H1 (cell line): ENCODE data around the gene UNK. TPM values are rescaled to one million over a fixed set of nuclear protein-coding genes. Genes with fewer than 3 reads are reported as not detected.

Experiments
- polyA plus RNA-seq, 7 experiments: library from polyadenylated mRNA; depleted of rRNA in 3 of 7; stranded (reverse) in 5 of 7; unstranded in 2 of 7; fragments of >200 nt in 5 of 7; fragments of 200-250 nt in 2 of 7; gene quantifications; 1 replicate in 5 of 7; 2 replicates in 1 of 7; 4 replicates in 1 of 7; pipeline versions ENCODE4 v1.2.1 to v1.2.3, GENCODE V29; 2011 to 2013; ENCODE audit warnings: missing spikeins in 2 of 7, mixed read lengths in 2 of 7
- total RNA-seq: library from RNA; stranded (reverse); fragmentation: NEBNext Ultra II Directional; extraction: Animal tissue kit (Norgen Biotek cat#: 25700); gene quantifications from 2 replicates; pipeline ENCODE4 v1.2.1, GENCODE V29; 2021
- TF ChIP-seq, protein P1 (sequence below): fragments of 300-600 bp; sonication (generic); IDR thresholded peaks from 2 replicates; pipeline ENCODE4 v1.7.1; 2012; ENCODE audit warnings: low read length, moderate library complexity, mild to moderate bottlenecking, inconsistent platforms; ENCODE audit not compliant: insufficient replicate concordance

UNK gene
- total and polyA plus RNA-seq, 2 of the 8 experiments (the other 6 are each of a cell fraction or from before 2014, with no cell fraction given): 24.2 to 33.3 TPM

GRCh38 chr17:75773121-75773807 lies 11.3 kb upstream of the UNK start (continued):
- TF ChIP-seq, protein P1, sequence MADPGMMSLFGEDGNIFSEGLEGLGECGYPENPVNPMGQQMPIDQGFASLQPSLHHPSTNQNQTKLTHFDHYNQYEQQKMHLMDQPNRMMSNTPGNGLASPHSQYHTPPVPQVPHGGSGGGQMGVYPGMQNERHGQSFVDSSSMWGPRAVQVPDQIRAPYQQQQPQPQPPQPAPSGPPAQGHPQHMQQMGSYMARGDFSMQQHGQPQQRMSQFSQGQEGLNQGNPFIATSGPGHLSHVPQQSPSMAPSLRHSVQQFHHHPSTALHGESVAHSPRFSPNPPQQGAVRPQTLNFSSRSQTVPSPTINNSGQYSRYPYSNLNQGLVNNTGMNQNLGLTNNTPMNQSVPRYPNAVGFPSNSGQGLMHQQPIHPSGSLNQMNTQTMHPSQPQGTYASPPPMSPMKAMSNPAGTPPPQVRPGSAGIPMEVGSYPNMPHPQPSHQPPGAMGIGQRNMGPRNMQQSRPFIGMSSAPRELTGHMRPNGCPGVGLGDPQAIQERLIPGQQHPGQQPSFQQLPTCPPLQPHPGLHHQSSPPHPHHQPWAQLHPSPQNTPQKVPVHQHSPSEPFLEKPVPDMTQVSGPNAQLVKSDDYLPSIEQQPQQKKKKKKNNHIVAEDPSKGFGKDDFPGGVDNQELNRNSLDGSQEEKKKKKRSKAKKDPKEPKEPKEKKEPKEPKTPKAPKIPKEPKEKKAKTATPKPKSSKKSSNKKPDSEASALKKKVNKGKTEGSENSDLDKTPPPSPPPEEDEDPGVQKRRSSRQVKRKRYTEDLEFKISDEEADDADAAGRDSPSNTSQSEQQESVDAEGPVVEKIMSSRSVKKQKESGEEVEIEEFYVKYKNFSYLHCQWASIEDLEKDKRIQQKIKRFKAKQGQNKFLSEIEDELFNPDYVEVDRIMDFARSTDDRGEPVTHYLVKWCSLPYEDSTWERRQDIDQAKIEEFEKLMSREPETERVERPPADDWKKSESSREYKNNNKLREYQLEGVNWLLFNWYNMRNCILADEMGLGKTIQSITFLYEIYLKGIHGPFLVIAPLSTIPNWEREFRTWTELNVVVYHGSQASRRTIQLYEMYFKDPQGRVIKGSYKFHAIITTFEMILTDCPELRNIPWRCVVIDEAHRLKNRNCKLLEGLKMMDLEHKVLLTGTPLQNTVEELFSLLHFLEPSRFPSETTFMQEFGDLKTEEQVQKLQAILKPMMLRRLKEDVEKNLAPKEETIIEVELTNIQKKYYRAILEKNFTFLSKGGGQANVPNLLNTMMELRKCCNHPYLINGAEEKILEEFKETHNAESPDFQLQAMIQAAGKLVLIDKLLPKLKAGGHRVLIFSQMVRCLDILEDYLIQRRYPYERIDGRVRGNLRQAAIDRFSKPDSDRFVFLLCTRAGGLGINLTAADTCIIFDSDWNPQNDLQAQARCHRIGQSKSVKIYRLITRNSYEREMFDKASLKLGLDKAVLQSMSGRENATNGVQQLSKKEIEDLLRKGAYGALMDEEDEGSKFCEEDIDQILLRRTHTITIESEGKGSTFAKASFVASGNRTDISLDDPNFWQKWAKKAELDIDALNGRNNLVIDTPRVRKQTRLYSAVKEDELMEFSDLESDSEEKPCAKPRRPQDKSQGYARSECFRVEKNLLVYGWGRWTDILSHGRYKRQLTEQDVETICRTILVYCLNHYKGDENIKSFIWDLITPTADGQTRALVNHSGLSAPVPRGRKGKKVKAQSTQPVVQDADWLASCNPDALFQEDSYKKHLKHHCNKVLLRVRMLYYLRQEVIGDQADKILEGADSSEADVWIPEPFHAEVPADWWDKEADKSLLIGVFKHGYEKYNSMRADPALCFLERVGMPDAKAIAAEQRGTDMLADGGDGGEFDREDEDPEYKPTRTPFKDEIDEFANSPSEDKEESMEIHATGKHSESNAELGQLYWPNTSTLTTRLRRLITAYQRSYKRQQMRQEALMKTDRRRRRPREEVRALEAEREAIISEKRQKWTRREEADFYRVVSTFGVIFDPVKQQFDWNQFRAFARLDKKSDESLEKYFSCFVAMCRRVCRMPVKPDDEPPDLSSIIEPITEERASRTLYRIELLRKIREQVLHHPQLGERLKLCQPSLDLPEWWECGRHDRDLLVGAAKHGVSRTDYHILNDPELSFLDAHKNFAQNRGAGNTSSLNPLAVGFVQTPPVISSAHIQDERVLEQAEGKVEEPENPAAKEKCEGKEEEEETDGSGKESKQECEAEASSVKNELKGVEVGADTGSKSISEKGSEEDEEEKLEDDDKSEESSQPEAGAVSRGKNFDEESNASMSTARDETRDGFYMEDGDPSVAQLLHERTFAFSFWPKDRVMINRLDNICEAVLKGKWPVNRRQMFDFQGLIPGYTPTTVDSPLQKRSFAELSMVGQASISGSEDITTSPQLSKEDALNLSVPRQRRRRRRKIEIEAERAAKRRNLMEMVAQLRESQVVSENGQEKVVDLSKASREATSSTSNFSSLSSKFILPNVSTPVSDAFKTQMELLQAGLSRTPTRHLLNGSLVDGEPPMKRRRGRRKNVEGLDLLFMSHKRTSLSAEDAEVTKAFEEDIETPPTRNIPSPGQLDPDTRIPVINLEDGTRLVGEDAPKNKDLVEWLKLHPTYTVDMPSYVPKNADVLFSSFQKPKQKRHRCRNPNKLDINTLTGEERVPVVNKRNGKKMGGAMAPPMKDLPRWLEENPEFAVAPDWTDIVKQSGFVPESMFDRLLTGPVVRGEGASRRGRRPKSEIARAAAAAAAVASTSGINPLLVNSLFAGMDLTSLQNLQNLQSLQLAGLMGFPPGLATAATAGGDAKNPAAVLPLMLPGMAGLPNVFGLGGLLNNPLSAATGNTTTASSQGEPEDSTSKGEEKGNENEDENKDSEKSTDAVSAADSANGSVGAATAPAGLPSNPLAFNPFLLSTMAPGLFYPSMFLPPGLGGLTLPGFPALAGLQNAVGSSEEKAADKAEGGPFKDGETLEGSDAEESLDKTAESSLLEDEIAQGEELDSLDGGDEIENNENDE: no peak
